Measurements from ENCODE around the gene DLG2.

GRCh38 chr11:83923961-83924360 is 1703.2 kb downstream of the DLG2 start:
- TF ChIP-seq CTCF (IDR thresholded peaks at IDR 0.05; ENCODE audit: low read depth, low read length), result no peak
- no peak for TF ChIP-seq EZH2phosphoT487 (IDR thresholded peaks at IDR 0.05; ENCODE audit: low read depth)
